SK-N-SH (cell line): ENCODE results near the gene NAT9.

ENCODE experiments used
- EZH2phosphoT487 ChIP-seq: fragments of 200-600 bp; sonication (generic); IDR thresholded peaks from 2 replicates; pipeline ENCODE4 v1.6.1; 2017; ENCODE audit warnings: low read depth, mixed run types, mild to moderate bottlenecking, antibody characterized with exemption, moderate library complexity, borderline replicate concordance
- FOXJ3 ChIP-seq: sonication (generic); formaldehyde crosslinking; IDR thresholded peaks from 2 replicates; pipeline ENCODE4 v1.5.1; 2020; ENCODE audit warnings: mild to moderate bottlenecking, missing genetic modification reagents
- JUND ChIP-seq: IDR thresholded peaks from 2 replicates; pipeline ENCODE4 v1.4.0; 2012
- MXI1 ChIP-seq: IDR thresholded peaks from 2 replicates; pipeline ENCODE4 v1.6.1; 2012; ENCODE audit warnings: mild to moderate bottlenecking, low read depth, low read length, improper control_type of control experiment

GRCh38 chr17:74764751-74765286 is 11.3 kb downstream of the NAT9 start:
- TF ChIP-seq MXI1 (no peak), JUND (no peak), FOXJ3 (CRISPR knock-in tag) (no peak), EZH2phosphoT487 (no peak)
